Ishikawa (cell line): ENCODE results near the gene CAB39.

Experiments used
- CEBPB ChIP-seq: IDR thresholded peaks from 2 replicates; pipeline ENCODE4 v1.6.1; 2012
- EGR1 ChIP-seq: IDR thresholded peaks from 2 replicates; pipeline ENCODE4 v1.6.1; 2012
- EP300 ChIP-seq: IDR thresholded peaks from 2 replicates; pipeline ENCODE4 v1.6.1; 2012; ENCODE audit warnings: borderline replicate concordance
- MAX ChIP-seq: IDR thresholded peaks from 2 replicates; pipeline ENCODE4 v1.6.1; 2012
- NFIC ChIP-seq: IDR thresholded peaks from 2 replicates; pipeline ENCODE4 v1.6.1; 2012
- RAD21 ChIP-seq: IDR thresholded peaks from 2 replicates; pipeline ENCODE4 v1.6.1; 2012; ENCODE audit warnings: low read depth
- YY1 ChIP-seq: IDR thresholded peaks from 2 replicates; pipeline ENCODE4 v1.6.1; 2012; ENCODE audit warnings: low read depth
- ZBTB7A ChIP-seq: IDR thresholded peaks from 2 replicates; pipeline ENCODE4 v1.6.1; 2012; ENCODE audit warnings: low read depth
- TF ChIP-seq, protein P1 (sequence below): IDR thresholded peaks from 2 replicates; pipeline ENCODE4 v1.6.1; 2012
- TF ChIP-seq, protein P2 (sequence below): IDR thresholded peaks from 2 replicates; pipeline ENCODE4 v1.6.1; 2012; ENCODE audit warnings: low read depth, mild to moderate bottlenecking

DNA sequence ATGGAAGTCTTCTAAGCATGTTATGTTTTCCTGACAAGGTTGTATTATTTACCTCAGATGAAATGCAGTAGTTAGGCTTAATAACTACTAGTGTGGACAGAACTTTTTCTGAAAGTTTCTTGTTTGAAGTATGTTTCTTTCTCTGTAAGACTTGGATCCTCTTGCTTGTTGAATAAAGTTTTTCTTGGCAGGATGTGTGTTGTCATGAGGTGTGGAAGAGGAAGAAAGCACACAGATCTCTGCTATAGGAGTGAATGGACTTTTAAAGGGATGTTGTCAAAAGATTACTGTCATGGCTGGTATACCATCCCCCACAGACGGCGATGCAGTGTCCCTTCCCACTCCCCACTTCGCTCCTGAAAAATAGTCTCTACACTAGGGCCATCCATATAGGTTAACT lies 2.6 kb downstream of the CAB39 start:
- TF ChIP-seq CEBPB (no peak), EP300 (no peak), ZBTB7A (no peak), NFIC (no peak), YY1 (no peak), RAD21 (no peak), MAX (no peak), EGR1 (no peak)
- TF ChIP-seq, protein P1, sequence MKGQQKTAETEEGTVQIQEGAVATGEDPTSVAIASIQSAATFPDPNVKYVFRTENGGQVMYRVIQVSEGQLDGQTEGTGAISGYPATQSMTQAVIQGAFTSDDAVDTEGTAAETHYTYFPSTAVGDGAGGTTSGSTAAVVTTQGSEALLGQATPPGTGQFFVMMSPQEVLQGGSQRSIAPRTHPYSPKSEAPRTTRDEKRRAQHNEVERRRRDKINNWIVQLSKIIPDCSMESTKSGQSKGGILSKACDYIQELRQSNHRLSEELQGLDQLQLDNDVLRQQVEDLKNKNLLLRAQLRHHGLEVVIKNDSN: no peak
- TF ChIP-seq, protein P2, sequence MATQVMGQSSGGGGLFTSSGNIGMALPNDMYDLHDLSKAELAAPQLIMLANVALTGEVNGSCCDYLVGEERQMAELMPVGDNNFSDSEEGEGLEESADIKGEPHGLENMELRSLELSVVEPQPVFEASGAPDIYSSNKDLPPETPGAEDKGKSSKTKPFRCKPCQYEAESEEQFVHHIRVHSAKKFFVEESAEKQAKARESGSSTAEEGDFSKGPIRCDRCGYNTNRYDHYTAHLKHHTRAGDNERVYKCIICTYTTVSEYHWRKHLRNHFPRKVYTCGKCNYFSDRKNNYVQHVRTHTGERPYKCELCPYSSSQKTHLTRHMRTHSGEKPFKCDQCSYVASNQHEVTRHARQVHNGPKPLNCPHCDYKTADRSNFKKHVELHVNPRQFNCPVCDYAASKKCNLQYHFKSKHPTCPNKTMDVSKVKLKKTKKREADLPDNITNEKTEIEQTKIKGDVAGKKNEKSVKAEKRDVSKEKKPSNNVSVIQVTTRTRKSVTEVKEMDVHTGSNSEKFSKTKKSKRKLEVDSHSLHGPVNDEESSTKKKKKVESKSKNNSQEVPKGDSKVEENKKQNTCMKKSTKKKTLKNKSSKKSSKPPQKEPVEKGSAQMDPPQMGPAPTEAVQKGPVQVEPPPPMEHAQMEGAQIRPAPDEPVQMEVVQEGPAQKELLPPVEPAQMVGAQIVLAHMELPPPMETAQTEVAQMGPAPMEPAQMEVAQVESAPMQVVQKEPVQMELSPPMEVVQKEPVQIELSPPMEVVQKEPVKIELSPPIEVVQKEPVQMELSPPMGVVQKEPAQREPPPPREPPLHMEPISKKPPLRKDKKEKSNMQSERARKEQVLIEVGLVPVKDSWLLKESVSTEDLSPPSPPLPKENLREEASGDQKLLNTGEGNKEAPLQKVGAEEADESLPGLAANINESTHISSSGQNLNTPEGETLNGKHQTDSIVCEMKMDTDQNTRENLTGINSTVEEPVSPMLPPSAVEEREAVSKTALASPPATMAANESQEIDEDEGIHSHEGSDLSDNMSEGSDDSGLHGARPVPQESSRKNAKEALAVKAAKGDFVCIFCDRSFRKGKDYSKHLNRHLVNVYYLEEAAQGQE: no peak
